Muscle layer of colon (tissue), 2 donors: ENCODE results near the gene MRPS9.

Experiments used
- H3K27ac ChIP-seq: one replicate; pipeline ENCODE4 v1.7.0; 2013; ENCODE audit warnings: low read depth, mild to moderate bottlenecking, low read length, moderate library complexity
- H3K27me3 ChIP-seq, 2 donors: one replicate each; pipeline ENCODE4 v1.7.0; 2013; ENCODE audit warnings: low read length in 2 of 2, mild to moderate bottlenecking in 2 of 2; ENCODE audit not compliant: insufficient read depth in 2 of 2, control insufficient read depth in 1 of 2
- H3K36me3 ChIP-seq: one replicate; pipeline ENCODE4 v1.7.0; 2013; ENCODE audit warnings: mild to moderate bottlenecking, low read length; ENCODE audit not compliant: insufficient read depth
- H3K4me1 ChIP-seq: one replicate; pipeline ENCODE4 v1.7.0; 2013; ENCODE audit warnings: mild to moderate bottlenecking, low read length; ENCODE audit not compliant: insufficient read depth
- H3K4me3 ChIP-seq, 2 donors: one replicate each; pipeline ENCODE4 v1.7.0; 2013; ENCODE audit warnings: low read length in 2 of 2, low read depth in 1 of 2, mild to moderate bottlenecking in 1 of 2, moderate library complexity in 1 of 2
- H3K9ac ChIP-seq: one replicate; pipeline ENCODE4 v1.7.0; 2013; ENCODE audit warnings: low read length
- H3K9me3 ChIP-seq: one replicate; pipeline ENCODE4 v1.7.0; 2013; ENCODE audit warnings: mild to moderate bottlenecking, low read length
- donor health status: abdominal sarcoma.
- donor health status: Adenocarcinoma of cecum.

MRPS9 gene

DNA sequence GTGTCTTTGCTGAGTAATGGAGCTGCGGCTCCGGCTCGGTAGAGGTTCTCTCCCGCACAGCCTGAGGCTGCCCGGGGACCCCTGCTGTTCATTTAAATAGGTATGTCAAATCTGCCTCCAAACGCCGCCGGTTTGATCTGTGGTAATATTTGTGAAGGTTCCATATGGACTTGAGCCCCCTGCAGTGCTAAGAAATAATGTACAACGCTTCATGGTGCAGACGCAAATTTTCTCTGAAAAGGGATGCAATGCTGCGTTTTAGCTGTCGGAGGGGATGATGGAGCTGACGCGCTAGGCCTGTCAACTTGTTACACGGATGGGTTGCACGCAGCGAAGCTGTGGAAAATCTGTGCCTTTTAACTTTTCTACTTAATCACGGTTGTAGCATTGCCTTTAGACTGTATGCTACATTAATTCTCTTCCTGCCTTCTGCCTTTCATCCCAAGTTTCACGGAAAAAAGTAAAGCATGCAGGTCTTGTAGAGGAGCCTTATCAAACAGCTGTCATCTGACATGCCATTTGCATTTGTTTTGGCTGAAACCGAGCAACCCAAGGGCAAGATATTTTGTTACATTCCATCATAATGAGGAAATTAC, 43.2 kb downstream of the MRPS9 start:
- no peak overlapping the region for H3K4me3 ChIP-seq
- no peaks in the 10 kb centered on the region for H3K27me3 ChIP-seq
- H3K9me3 ChIP-seq, result no peaks in the 10 kb centered on the region
- no peak overlapping the region for H3K27ac ChIP-seq
- no peak overlapping the region for H3K9ac ChIP-seq
- H3K36me3 ChIP-seq, result no peaks in the 10 kb centered on the region
- no peaks in the 10 kb centered on the region for H3K4me1 ChIP-seq

DNA sequence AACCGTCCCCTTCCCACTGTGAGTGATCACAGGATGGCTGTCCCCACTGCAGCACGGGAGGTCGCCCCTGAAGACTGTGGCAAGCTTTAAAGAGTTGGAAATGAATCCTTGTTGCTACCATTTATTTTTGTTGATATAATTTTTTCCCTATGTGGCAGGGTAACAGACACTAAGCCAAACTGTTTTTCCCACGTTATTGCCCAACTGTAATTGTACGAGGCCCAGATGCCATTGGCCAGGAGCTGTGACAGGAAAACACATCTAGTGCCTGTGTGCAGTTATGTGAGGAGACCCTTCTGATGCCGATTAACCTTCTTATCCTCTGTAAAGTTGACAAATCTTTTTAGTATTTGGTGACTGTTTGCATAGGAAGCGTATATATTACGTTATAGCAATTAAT, 44.2 kb downstream of the MRPS9 start:
- Histone ChIP-seq H3K27me3 (no peaks in the 10 kb centered on the region), H3K27ac (no peak overlapping the region), H3K9me3 (no peaks in the 10 kb centered on the region), H3K9ac (no peak overlapping the region), H3K4me3 (no peak overlapping the region), H3K36me3 (no peaks in the 10 kb centered on the region), H3K4me1 (no peaks in the 10 kb centered on the region)

DNA sequence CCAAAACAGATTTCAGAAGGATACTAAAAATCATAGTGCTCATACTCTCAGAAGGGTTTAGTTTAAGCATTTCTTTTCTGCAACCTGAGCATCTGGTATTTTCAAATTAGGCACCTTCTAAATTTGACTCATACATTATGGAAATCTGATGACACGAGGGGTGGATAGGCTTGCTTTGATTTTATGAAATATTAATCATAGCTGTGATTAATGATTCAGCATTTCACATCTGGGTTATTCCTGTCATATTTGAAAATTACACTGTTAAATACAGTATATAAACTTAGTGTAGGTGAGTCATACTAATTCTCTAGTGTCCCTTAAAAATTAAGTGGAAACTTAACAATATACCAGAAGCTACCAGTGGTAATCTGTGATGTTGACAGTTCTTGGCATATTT, 47.7 kb downstream of the MRPS9 start:
- H3K36me3 ChIP-seq, result no peaks in the 10 kb centered on the region
- no peaks in the 10 kb centered on the region for H3K4me1 ChIP-seq
- no peak overlapping the region for H3K9ac ChIP-seq
- no peak overlapping the region for H3K27ac ChIP-seq
- H3K9me3 ChIP-seq, result no peaks in the 10 kb centered on the region
- no peaks in the 10 kb centered on the region for H3K27me3 ChIP-seq
- H3K4me3 ChIP-seq, result no peak overlapping the region

GRCh38 chr2:105087273-105087672, 49.4 kb downstream of the MRPS9 start:
- Histone ChIP-seq H3K4me3 (no peak overlapping the region), H3K27me3 (no peaks in the 10 kb centered on the region), H3K27ac (no peak overlapping the region), H3K36me3 (no peaks in the 10 kb centered on the region), H3K9me3 (no peaks in the 10 kb centered on the region), H3K4me1 (no peaks in the 10 kb centered on the region), H3K9ac (no peak overlapping the region)

- H3K4me1 ChIP-seq, result no peaks in the 10 kb centered on the region
- no peaks in the 10 kb centered on the region for H3K9me3 ChIP-seq
- H3K4me3 ChIP-seq, result no peak overlapping the region
- H3K36me3 ChIP-seq, result peaks cover 14% of the 10 kb centered on the region
- H3K27me3 ChIP-seq, result no peaks in the 10 kb centered on the region
- no peak overlapping the region for H3K27ac ChIP-seq
- H3K9ac ChIP-seq, result no peak overlapping the region
These were observed 52.2 kb downstream of the MRPS9 start for GRCh38 chr2:105090091-105090490.

DNA sequence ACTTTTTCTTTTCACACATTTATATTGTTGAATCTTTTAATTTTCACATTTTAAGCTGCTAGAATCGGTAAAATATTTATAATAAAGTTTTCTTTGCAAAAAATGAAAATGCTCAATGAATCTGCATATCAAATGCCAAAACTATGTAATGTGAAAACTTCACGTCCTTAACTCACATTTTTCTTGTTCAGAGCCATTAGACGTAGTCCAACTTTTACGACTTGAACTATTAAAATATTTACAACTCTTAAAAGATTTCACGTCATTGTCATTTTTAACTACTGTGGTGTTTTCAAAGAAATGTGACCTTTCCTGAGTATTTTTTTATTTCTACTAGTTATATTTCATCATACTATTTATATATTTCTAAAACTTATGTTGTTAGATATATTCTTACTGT, 54.9 kb downstream of the MRPS9 start:
- Histone ChIP-seq H3K9me3 (no peaks in the 10 kb centered on the region), H3K4me3 (no peak overlapping the region), H3K4me1 (no peaks in the 10 kb centered on the region), H3K27ac (no peak overlapping the region), H3K9ac (no peak overlapping the region), H3K36me3 (peaks cover 21% of the 10 kb centered on the region), H3K27me3 (no peaks in the 10 kb centered on the region)

- Histone ChIP-seq H3K9ac (no peak overlapping the region), H3K4me1 (no peaks in the 10 kb centered on the region), H3K4me3 (no peak overlapping the region), H3K27me3 (no peaks in the 10 kb centered on the region), H3K9me3 (no peaks in the 10 kb centered on the region), H3K27ac (no peak overlapping the region), H3K36me3 (peaks cover 45% of the 10 kb centered on the region)
These were observed 61.3 kb downstream of the MRPS9 start for GRCh38 chr2:105099153-105099552.

DNA sequence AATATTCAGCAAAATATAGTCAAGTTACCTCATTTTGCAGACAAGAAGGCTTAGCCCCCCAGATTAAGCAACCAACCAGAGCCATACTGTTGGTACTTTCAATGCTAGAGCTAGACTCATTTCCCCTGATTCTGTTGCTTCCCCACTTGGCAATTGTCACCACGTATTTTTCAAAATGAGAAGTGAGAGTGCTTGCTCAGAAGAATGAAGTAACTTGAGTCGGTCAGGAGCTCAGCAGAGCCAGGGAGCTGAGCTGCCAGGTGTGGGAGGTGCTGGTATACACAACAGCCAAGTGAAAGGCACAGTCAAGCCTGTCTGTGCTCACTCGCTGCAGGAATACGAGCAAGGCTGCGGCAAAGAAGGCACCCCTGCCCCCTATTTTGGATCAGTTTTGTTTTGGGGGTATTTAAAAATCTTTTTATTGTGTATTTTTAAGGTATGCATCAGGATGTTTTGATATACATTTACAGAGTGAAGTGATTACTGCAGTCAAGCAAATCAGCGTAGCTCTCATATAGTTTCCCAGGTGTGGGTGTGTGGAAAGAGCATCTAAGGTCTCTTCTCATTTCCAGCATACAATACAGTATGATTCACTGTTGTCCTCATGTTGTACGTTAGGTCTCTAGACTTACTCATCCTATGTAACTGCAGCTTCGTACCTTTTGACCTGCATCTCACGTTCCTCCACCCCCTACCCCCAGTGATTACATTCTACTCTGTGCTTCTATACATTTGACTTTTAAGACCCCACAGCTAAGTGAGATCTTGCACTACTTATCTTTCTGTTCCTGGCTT, 62.4 kb downstream of the MRPS9 start:
- Histone ChIP-seq H3K27me3 (no peaks in the 10 kb centered on the region), H3K4me1 (no peaks in the 10 kb centered on the region), H3K27ac (no peak overlapping the region), H3K36me3 (peaks cover 36% of the 10 kb centered on the region), H3K9me3 (no peaks in the 10 kb centered on the region), H3K4me3 (no peak overlapping the region), H3K9ac (no peak overlapping the region)

DNA sequence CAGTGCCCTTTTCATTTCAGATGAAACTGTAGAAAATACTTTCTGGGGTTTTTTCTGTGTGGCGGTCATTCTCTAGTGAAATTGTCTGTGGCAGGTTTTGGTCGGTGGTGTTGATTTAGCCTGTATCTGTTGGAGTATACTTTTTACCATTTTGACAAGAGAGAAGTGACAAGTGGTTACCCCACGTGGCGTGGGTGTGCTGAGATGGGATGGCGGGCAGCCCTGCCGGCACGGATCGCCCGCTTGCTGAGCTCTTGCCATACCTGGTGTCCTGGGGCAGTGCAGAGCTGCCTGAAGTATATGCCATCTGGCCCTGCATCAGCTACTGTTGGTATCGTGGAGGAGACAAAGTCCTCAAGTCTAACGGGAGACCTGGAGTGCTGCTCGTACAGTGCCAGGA, 64.1 kb downstream of the MRPS9 start:
- no peak overlapping the region for H3K9ac ChIP-seq
- no peaks in the 10 kb centered on the region for H3K27me3 ChIP-seq
- H3K4me1 ChIP-seq, result no peaks in the 10 kb centered on the region
- peaks cover 36% of the 10 kb centered on the region for H3K36me3 ChIP-seq
- no peak overlapping the region for H3K4me3 ChIP-seq
- H3K27ac ChIP-seq, result no peak overlapping the region
- no peaks in the 10 kb centered on the region for H3K9me3 ChIP-seq

DNA sequence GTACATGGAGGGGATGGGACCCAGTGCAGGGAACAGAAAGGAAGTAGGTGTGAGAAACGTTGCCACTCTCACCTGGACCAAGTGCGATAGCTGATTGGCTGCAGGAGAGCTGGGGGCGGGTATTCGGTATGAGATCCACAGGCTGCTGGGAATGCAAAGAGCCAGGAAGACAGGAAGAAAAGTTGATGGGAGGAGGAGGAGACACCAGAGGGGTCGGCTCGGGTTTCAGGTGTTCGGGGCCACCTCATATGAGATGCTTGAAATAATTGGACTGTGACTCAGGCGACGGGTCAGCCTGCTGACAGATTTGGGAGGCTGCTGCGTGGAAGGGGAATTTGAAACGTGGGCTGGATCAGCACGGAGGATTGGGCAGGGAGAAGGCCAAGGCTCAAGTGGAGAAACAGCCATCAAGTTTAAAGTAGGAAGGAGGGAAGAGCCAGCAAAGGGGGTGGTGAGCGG, 65.1 kb downstream of the MRPS9 start:
- Histone ChIP-seq H3K4me3 (no peak overlapping the region), H3K4me1 (no peaks in the 10 kb centered on the region), H3K36me3 (peaks cover 27% of the 10 kb centered on the region), H3K9me3 (no peaks in the 10 kb centered on the region), H3K27me3 (no peaks in the 10 kb centered on the region), H3K9ac (no peak overlapping the region), H3K27ac (no peak overlapping the region)

- H3K9ac ChIP-seq, result no peak overlapping the region
- no peaks in the 10 kb centered on the region for H3K27me3 ChIP-seq
- peaks cover 22% of the 10 kb centered on the region for H3K36me3 ChIP-seq
These were observed 65.6 kb downstream of the MRPS9 start for GRCh38 chr2:105103481-105103880.

More at GRCh38 chr2:105103481-105103880, 65.6 kb downstream of the MRPS9 start:
- no peak overlapping the region for H3K4me3 ChIP-seq
- no peaks in the 10 kb centered on the region for H3K9me3 ChIP-seq
- no peak overlapping the region for H3K27ac ChIP-seq
- no peaks in the 10 kb centered on the region for H3K4me1 ChIP-seq
